ENCODE results near the gene MIXL1.
"Not testable (repeated sequence)": the region's sequence is repeated elsewhere in the genome, so short reads cannot be mapped to it uniquely, and the experiment has no call there.

MIXL1 gene

DNA sequence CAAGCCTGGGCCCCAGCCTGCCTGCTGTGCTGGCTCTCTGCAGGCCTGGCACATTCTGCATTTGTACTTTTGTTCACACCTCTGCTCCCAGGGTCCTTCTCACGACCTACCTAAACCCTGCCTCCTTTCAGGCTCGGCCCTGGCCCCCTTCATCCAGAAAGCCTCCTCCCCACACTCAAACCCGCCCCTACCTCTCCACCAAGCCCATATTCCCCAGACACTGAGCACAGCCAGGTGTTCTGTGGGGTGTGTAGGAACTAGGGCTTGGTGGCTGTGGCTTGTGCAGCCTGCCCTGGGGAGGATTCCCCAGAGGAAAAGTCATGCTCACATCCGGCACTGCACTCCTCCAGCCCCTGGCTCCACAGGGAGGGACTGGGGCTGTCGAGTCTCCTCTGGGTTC lies 8.2 kb upstream of the MIXL1 start:
- no peak for DNase-seq

DNA sequence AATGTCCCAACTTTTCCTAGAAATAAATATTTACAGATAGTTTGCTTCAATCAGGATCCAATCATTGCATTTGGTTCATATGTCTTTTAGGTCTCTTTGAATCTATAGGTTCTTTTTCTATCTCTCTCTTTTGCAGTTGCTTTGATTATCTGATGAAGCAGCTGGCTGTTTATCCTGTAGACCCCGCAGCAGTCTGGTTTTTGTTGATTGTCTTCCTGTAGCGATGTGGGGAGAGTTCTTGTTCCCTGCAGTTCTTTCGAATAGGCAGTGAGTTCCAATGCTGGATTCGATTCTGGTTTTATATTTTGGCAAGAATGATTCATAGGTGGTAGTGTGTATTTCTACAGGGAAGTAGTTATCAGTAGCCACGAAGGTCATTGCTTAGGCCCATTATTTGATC lies 7.4 kb upstream of the MIXL1 start:
- DNase-seq, result no peak

DNA sequence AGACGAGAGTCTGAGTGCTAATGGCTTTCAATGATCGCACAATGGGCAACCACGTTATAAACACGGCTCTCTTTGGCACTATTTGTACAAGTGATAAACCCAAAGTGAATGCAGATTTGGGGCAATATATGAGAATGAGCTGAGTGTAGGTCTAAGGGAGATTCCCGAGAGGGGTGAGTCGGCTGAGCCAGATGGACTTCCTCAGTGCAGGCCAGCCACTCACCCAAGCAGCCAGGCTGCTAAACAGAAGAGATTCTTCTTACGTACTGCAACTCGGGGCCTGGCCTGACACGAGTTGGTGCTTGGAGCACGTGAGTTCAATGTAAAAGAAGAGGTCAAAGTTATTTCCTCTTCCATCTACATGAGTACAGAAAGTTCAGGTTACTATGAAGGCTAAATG lies 6.2 kb upstream of the MIXL1 start:
- no peak for DNase-seq

DNA sequence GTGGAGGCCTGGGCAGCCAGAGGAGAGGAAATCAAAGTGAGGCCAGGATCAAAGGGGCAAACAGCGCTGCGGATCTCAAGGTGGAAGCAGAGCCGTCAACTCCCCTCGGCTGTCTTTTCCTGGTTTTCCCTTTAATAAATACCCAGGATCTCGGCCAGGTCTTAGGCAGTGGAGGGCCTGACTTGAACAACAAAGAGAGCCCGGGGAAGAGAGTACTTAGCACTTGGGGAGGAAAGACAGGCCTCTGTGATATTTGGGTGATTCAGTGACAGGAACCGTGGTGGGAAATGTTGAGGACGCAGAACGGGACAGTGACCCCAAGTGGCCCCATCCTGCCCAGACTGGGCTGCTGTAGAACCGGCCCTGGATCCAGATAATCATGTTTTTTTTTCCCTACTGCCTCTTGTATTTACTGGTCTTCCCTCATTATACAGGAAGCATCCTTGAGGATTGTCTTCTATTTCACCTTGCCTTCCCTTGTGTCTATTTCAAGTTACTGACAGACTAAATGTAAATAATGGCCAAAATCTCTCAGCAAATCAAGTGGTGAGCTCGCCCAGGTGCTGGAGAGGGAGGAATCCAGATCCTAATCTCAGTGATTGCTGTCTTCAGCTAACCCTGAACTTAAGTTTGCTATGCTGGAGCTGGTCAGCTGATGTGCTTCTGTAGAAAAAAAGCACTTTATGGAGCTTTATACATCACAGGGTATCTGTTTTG lies 2.8 kb upstream of the MIXL1 start:
- no peak for DNase-seq

DNA sequence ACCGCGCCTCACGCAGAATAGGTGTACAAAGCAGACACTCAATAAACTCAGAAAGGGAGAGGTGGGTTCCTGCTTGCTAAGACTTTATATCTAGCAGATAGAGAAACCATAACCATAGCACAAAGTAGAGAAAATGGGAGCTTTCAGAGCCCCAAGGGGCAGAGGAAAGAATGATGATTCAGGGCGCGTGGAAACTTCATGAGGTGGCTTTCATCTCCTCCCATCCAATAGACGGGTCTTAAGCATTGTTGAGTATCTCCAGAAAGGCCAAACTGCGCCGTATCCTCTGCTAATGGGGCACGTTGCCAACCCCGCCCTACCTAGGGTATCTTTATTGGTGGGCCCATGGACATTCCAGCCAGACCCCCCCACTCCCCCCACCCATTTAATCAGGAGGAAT lies 778 bp upstream of the MIXL1 start:
- DNase-seq, result no peak

DNA sequence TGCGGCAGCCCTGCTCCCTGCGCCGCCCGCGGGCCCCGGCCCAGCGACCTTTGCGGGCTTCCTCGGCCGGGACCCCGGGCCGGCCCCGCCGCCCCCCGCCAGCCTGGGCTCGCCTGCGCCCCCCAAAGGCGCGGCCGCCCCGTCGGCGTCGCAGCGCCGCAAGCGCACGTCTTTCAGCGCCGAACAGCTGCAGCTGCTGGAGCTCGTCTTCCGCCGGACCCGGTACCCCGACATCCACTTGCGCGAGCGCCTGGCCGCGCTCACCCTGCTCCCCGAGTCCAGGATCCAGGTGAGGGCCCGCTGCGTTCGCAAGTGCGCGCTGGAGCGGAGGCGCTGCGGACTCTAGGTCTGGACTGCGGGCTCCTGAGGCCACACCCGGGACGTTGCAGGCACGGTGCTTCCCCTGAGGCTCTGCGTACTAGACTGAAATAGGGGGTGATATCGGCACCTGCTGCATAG lies 351 bp downstream of the MIXL1 start:
- peak in 2 of 6 experiments; percentile 8 to 22 for DNase-seq

DNA sequence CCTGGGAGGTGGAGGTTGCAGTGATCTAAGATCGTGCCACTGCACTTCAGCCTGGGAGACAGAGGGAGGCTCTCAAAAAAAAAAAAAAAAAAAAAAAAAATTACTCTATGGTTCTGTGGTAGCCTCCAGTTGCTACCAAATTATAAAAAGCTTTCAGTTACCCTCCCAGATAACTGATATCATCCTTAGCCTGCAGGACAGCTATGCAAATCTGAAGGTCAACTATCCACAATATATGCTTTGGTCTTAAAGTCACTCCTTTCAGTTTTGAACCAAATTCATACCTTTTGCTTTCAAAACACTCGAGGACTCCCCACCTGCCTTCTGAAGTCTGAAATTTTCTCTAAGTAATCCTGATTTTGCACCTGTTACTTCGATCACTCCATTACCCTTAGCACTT lies 3.1 kb downstream of the MIXL1 start:
- DNase-seq, result no peak

DNA sequence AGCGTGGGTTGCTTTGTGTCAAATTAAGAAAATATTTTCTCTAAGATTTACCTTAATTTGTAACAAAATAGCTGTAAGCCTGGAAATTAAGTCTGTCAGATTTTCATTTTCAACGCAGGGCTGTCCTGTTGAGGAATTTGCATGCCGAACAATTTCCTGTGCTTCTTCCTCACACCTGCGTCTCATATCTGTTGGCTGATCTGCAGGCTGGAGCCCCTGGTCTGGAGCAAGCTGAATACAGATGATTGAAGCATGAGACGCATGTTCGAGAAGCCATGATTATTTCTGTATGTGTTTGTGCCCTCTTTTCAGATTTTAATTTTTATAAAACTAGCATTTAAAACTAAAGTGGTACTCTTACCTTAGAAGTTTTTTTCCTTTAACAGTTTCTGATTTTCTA lies 9.8 kb downstream of the MIXL1 start:
- no peak for DNase-seq

DNA sequence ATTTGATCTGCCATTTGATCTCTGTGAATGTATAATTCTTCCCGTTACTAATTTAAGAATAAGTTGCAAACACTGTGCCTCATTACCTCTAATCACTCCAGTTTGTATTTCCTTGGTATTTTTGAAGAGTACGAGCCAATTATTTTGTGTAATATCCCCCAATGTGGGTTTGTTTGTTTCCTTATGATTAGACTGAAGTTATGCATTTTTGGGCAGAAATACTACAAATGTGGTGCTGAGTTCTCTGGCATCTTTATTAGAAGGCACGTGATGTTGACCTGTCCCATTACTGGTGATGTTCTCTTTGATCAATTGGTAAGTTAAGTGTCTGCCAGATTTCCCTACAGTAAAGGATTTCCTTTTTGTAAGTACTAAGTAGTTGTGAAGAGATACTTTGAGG lies 10.3 kb downstream of the MIXL1 start:
- DNase-seq, result no peak

DNA sequence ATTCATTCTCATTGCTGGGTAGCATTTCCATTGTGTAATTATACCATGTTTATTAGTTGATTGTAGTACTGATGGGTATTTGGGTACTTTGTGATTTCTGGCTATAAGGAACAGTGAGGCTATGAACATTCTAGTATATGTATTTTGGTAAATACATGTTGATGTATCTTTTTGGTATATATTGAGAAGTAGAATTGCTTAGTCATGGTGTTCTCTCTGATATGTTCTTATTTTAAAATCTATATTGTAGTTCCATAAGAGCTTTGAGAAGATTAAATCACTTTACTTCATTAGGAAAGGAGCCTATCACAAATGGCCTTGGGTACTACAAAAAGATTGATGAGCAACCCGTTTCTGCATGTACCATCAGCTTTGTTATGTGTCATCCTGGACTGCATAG lies 13.4 kb downstream of the MIXL1 start:
- DNase-seq, result no peak

DNA sequence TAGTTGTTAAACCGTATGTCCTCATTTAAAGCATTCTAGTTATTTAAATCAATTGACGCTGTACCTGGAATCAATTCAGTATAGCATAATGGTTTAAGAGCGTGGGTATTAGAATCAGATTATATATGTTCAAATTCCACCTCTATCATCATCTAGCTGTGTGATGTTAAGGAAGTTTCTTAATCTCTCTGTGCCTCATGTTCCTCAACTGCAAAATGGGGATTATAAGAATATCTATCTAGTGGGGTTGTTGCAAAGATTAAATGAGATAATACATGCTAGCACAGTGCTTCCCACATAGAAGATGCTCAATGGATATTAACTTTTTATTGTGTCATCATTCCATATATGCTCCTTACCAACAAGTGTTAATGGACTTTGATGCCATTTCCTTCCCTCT lies 16.0 kb downstream of the MIXL1 start:
- no peak for DNase-seq

DNA sequence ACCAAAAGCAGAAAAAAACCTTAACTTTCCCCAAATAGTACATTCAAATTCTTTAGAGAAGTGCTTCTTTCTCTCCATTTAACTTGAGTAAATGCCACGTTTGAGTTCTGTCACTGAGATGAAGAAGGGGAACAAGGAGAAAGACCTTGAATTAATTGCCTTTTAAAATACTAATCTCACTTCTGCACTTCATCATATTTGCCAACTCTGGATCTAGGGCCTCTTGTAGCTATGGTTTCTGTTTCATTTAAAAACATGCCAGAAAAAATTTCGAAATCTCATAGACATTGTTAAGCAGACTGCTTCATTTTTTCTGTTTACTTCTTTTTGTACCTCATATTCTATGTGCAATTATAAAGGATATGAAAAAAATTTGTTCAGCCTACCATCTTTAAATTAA lies 24.6 kb downstream of the MIXL1 start:
- no peak for DNase-seq

DNA sequence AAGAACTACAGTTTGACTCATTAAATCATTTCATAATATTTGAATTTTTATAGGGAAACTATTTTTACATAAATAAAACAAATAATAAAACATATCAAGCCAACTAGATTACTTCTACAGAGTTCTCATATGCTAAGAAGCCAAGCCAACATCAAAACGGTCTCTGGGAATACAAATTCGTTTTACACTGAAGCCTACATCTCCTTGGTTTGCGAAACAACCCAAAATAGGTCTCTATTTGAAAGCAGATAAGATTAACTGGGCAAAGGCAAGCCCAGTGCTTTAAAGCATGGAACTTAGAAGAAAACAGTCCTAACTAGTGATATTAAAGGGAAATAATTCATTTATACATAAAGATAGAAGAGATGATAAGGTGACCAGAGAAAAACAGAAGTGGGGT lies 25.3 kb downstream of the MIXL1 start:
- DNase-seq, result no peak

DNA sequence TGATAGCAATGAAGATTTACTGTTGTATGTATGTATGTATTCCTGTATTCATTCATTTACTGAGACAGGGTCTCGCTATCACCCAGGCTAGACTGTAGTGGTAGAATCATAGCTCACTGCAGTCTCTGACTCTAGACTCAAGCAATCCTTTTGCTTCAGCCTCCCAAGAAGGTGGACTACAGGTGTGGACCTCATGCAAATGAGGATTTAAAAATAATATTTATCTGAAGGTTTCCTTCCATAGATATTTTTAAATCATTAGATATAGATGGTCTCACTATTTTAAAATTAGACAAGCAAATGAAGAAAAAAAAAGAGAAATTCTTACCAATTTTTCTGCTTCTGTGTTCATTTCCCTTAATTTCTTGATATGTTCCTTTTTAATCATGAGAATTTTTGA lies 27.0 kb downstream of the MIXL1 start:
- DNase-seq, result no peak

DNA sequence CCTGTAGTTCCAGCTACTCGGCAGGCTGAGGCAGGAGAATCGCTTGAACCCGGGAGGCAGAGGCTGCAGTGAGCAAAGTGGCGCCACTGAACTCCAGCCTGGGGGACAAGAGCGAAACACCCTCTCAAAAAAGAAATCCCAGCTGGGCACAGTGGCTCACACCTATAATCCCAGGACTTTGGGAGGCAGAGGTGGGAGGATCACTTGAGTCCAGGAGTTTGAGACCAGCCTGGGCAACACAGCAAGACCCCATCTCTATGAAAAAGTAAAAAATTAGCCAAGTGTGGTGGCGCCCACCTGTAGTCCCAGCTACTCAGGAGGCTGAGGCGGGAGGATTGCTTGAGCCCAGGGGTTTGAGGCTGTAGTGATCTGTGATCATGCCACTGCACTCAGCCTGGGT lies 29.4 kb downstream of the MIXL1 start:
- not testable (repeated sequence) for DNase-seq

DNA sequence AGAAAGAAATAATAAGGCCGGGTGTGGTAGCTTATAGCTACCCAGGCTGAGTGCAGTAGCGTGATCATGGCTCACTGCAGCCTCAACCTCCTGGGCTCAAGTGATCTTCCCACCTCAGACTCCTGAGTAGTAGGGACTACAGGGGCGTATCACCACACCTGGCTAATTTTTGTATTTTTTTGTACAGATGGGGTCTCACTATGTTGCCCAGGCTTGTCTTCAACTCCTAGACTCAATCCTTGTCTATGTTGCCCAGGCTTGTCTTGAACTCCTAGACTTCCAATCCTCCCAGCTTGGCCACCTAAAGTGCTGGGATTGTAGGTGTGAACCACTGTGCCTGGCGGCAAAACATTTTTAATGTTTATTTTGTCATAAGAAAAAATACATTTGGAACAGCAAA lies 30.5 kb downstream of the MIXL1 start:
- DNase-seq, result no peak

DNA sequence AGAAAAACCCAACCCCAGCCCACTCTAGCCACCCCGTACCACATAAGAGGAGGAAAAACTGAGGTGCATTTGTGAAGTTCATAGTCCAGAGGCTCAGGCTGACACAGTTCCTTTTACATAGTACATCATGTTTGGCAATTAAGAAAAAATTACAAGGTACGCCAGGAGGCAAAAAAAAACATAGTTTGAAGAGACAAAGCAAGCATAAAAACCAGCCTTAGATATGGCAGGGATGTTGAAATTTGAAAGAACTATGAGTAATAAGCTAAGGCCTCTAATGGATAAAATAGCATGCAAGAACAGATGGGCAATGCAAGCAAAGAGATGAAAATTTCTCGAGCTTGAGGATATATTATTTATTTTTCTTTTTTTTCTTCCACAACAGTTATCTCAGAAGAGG lies 31.9 kb downstream of the MIXL1 start:
- DNase-seq, result no peak

DNA sequence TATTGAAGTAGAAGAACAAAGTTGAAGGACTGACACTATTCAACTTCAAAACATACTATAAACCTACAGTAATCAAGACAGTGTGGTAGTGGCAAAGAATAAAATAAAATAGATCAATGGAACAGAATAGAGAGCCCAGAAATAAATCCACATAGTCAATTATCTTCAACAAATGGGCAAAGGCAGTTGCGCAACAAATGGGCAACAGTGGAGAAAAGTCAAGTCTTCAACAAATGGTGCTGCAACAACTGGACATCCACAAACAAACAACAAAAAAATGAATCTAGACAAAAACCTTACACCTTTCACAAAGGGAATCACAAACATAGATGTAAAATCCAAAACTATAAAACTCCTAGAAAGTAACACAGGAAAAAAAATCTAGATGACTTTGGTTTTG lies 38.4 kb downstream of the MIXL1 start:
- DNase-seq, result no peak

DNA sequence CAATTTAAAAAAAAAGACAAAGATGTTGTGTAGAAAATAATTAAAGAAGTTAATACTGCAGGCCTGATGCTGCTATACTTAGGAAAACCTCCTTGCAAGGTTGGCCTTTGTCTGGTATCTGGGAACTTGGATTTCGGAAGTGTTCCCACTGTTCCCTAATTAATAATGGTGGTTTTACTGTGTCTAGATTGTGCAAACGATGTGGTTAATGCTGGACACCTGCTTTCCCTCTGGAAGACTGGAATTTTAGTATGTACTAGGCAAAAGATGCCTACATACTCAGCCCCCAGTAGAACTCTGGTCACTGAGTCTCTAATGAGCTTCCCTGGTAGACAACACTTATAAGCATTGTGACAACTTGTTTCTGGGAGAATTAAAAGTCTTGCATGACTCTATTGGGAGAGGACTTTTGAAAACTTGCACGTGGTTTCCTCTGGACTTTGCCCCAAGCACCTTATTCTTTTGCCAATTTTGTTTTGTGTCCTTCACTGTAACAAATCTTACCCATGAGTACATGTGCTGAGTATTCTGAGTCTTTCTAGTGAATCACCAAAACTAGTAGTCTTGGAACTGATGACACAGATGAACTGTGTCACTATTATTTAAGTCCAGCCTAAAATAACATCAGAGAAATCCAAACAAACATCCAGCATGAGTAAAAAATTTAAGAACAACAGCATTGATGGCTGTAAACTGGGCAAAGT lies 45.1 kb downstream of the MIXL1 start:
- DNase-seq, result no peak

DNA sequence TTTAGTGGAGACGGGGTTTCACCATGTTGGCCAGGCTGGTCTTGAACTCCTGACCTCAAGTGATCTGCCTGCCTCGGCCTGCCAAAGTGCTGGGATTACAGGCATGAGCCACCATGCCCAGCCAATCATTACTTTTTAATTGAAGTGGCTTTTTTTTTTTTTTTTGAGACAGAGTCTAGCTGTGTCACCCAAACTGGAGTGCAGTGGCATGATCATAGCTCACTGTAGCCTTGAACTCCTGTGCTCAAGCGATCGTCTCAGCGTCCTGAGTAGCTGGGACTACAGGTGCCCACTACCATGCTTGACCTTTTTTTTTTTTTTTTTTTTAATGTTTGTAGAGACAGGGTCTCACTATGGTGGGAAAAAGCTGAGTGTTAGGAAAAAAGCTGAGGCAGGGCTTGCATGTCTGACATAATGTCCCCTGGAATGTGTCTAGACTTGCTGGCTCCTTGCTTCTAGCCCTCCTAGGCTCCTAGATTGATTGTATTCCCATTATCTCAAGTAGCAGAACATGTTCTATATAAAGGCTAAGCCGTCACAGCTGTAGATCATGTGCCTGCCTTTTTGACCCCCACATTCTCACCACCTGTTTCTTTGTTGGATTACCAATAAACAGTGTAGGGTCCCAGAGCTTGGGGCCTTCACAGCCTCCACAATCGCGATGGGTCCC lies 48.9 kb downstream of the MIXL1 start:
- not testable (repeated sequence) for DNase-seq

DNA sequence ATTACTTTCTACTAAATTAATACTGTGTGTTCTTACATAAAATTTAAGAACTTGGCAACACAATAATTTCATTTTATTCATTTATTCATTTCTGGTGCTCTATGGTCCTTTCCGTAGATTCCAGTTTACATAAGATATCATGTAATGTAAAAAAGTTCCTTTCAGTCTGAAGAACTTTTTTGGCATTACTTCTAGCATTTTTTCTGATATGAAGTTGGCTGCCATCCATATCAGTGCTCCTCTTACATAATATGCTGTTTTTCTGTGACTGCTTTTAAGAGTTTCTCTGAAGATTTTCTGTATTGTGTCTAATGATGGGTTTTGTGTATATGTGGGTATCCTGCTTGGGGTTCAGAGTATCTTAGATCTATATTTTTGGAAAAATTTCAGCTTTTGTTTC lies 50.7 kb downstream of the MIXL1 start:
- no peak for DNase-seq

DNA sequence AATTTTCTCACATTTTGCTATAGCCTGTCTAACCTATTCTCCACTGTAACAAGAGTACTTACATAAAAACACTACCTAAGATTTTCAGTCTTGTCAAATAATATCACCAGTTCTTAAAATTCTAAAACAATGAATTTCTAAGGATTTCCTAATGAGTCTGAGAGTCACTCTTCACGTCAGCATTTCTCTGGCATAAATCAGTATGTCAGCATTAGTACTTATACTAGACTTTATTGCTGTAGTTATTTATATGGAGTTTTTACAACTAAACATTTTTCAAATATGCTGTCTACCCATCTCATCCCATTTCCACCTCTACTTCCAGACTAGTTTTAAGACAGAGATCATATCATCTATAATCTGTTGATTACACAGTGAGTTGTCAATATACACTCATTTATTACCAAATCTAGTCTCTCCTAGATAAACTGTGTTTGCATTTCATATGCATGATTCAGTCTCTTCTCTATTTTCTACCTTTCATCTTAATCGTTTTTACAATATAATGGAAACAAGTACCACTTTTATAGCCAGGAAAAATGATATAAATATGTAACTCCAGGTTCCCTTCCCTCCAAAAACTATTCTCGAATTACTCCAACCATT lies 52.7 kb downstream of the MIXL1 start:
- no peak for DNase-seq

Measured in stimulated activated naive CD4-positive, alpha-beta T cell (primary cell).